HepG2 (cell line): ENCODE results near the gene CENPP. TPM values are rescaled to one million over a fixed set of nuclear protein-coding genes. Genes with fewer than 3 reads are reported as not detected.

Source experiments
- ATAC-seq: fragments of 200-7000 bp; cut with Tn5 transposase; 3 replicates; pipeline ENCODE4 v1.9.1; 2020; ENCODE audit warnings: mild to moderate bottlenecking, moderate library complexity
- BruUV-seq: library from RNA; stranded (reverse); fragments of 400-500 nt; replicated peaks from 2 replicates; lab custom pipeline; 2021; lab: Mats Ljungman, UMichigan
- CTCF ChIA-PET: fragments of 300-600 bp; formaldehyde crosslinking; extraction: SDS; loops from one replicate; lab custom pipeline; 2021; ENCODE audit warnings: low total read pairs, inconsistent platforms, low intra/inter-chr PET ratio; lab: Yijun Ruan, JAX
- POLR2A ChIA-PET: fragments of 350-600 bp; sonication (Branson Sonifier 250); formaldehyde crosslinking; loops from one replicate; lab custom pipeline; 2020; ENCODE audit warnings: antibody characterized with exemption, inconsistent platforms; lab: Yijun Ruan, JAX
- DNase-seq: peaks from one replicate; pipeline ENCODE4 v3.0.0-alpha.2; 2015; ENCODE audit warnings: low spot score
- FAIRE-seq: peaks from 3 replicates; lab custom pipeline; 2011; peaks lifted over from hg19 to GRCh38; lab: Jason Lieb, UNC
- H2AFZ ChIP-seq: one replicate; pipeline ENCODE4 v1.6.1; 2011; ENCODE audit warnings: low read length, inconsistent platforms
- H3K27ac ChIP-seq: fragments of 300-600 bp; 3 replicates; pipeline ENCODE4 v1.8.0; 2011; ENCODE audit warnings: mixed run types, mild to moderate bottlenecking, mixed read lengths, low read length, inconsistent platforms; ENCODE audit not compliant: insufficient read depth; ENCODE audit errors: extremely low read length
- H3K27me3 ChIP-seq, 2 experiments: fragments of 200-600 bp in 1 of 2; 2 replicates in 1 of 2; 3 replicates in 1 of 2; pipeline versions ENCODE4 v1.6.0 to v1.8.0; 2011; ENCODE audit warnings: low read length in 2 of 2, mild to moderate bottlenecking in 2 of 2, moderate library complexity in 2 of 2, inconsistent platforms in 1 of 2; ENCODE audit not compliant: insufficient read depth in 2 of 2, control insufficient read depth in 1 of 2
- H3K36me3 ChIP-seq, 2 experiments: fragments of 200-600 bp in 1 of 2; replicated peaks in 1 of 2; 2 replicates in 1 of 2; 3 replicates in 1 of 2; pipeline versions ENCODE4 v1.5.1 to v1.8.0; 2011; ENCODE audit warnings: low read length in 2 of 2, inconsistent platforms in 1 of 2; ENCODE audit not compliant: insufficient read depth in 2 of 2, control insufficient read depth in 1 of 2
- H3K4me1 ChIP-seq: 2 replicates; pipeline ENCODE4 v1.5.1; 2012; ENCODE audit warnings: low read length, inconsistent platforms; ENCODE audit not compliant: insufficient read depth
- H3K4me2 ChIP-seq: 2 replicates; pipeline ENCODE4 v1.6.0; 2011; ENCODE audit warnings: low read depth, low read length, inconsistent platforms
- H3K4me3 ChIP-seq, 3 experiments: fragments of 200-600 bp in 1 of 3; sonication (generic), shearing (Covaris generic) in 1 of 3; replicated peaks in 1 of 3; 2 replicates each; pipeline ENCODE4 v1.5.1; 2011 to 2016; ENCODE audit warnings: low read length in 3 of 3, inconsistent platforms in 2 of 3, low read depth in 2 of 3, mild to moderate bottlenecking in 2 of 3, control low read depth in 1 of 3, mixed read lengths in 1 of 3; ENCODE audit not compliant: insufficient read depth in 1 of 3
- H3K79me2 ChIP-seq: one replicate; pipeline ENCODE4 v1.6.1; 2011; ENCODE audit warnings: low read length, inconsistent platforms; ENCODE audit not compliant: insufficient read depth
- H3K9ac ChIP-seq: 2 replicates; pipeline ENCODE4 v1.6.0; 2011; ENCODE audit warnings: mild to moderate bottlenecking, low read depth, low read length, inconsistent platforms; ENCODE audit not compliant: insufficient read depth
- H3K9me3 ChIP-seq: 2 replicates; pipeline ENCODE4 v1.5.1; 2012; ENCODE audit warnings: mild to moderate bottlenecking, low read length
- H4K20me1 ChIP-seq: 2 replicates; pipeline ENCODE4 v1.6.0; 2011; ENCODE audit warnings: inconsistent platforms, mild to moderate bottlenecking, low read length, moderate library complexity; ENCODE audit not compliant: insufficient read depth
- DNMT1 ChIP-seq: sonication (generic); formaldehyde crosslinking; IDR thresholded peaks from 2 replicates; pipeline ENCODE4 v1.5.1; 2020; ENCODE audit warnings: mild to moderate bottlenecking, missing genetic modification reagents
- FOSL1 ChIP-seq: sonication (generic); formaldehyde crosslinking; IDR thresholded peaks from 2 replicates; pipeline ENCODE4 v1.9.0; 2021; ENCODE audit warnings: missing genetic modification reagents, borderline replicate concordance
- HMGXB4 ChIP-seq, 2 experiments: sonication (generic) in 1 of 2; formaldehyde crosslinking in 1 of 2; IDR thresholded peaks; 2 replicates each; pipeline versions ENCODE4 v1.4.0 to v1.6.1; 2018 to 2020; ENCODE audit warnings: missing genetic modification reagents in 2 of 2, borderline replicate concordance in 1 of 2, low read depth in 1 of 2, mild to moderate bottlenecking in 1 of 2, missing biosample characterization in 1 of 2
- IRX3 ChIP-seq: sonication (generic); formaldehyde crosslinking; IDR thresholded peaks from 2 replicates; pipeline ENCODE4 v1.8.1; 2023; ENCODE audit warnings: mild to moderate bottlenecking, low read depth, missing genetic modification reagents, borderline replicate concordance
- MYPOP ChIP-seq: sonication (generic); formaldehyde crosslinking; IDR thresholded peaks from 2 replicates; pipeline ENCODE4 v1.8.1; 2023; ENCODE audit warnings: mild to moderate bottlenecking, moderate library complexity, missing genetic modification reagents
- PPARG ChIP-seq: conservative IDR thresholded peaks from 2 replicates; pipeline ENCODE4 v1.6.1; 2016; ENCODE audit warnings: missing biosample characterization, missing genetic modification reagents
- RAD21 ChIP-seq: fragments of 450-650 bp; formaldehyde crosslinking; IDR thresholded peaks from 2 replicates; pipeline ENCODE4 v1.5.0; 2020; ENCODE audit warnings: mild to moderate bottlenecking
- RBAK ChIP-seq: sonication (generic); formaldehyde crosslinking; IDR thresholded peaks from 2 replicates; pipeline ENCODE4 v1.5.1; 2020; ENCODE audit warnings: mild to moderate bottlenecking, missing genetic modification reagents
- ZBTB7A ChIP-seq: sonication (generic); formaldehyde crosslinking; IDR thresholded peaks from 2 replicates; pipeline ENCODE4 v1.8.0; 2022; ENCODE audit warnings: mild to moderate bottlenecking, missing genetic modification reagents
- ZEB1 ChIP-seq: IDR thresholded peaks from 2 replicates; pipeline ENCODE4 v1.6.1; 2012; ENCODE audit warnings: mild to moderate bottlenecking, low read depth, inconsistent platforms; ENCODE audit not compliant: insufficient replicate concordance
- ZNF558 ChIP-seq: sonication (generic); formaldehyde crosslinking; IDR thresholded peaks from 2 replicates; pipeline ENCODE4 v1.9.0; 2022; ENCODE audit warnings: mild to moderate bottlenecking, missing genetic modification reagents, borderline replicate concordance
- WGBS: methylation state at CpG from one replicate; pipeline ENCODE4 v1.1.6; 2017; ENCODE audit warnings: low lambda C conversion rate; 5-methylcytosine and 5-hydroxymethylcytosine counted together
- in situ Hi-C: cut with HindIII; loops from 2 replicates; pipeline ENCODE4 v1.10.0; 2017; ENCODE audit warnings: low pct_unique_long_range_greater_than_20kb; ENCODE audit not compliant: extremely low pct_ligation_motif_present
- intact Hi-C: fragments of 100-400 bp; cut with micrococcal nuclease; formaldehyde crosslinking; loops from one replicate; pipeline ENCODE4 v1.10.0; 2022; ENCODE audit not compliant: unreplicated experiment
- polyA plus RNA-seq, 8 experiments: library from polyadenylated mRNA; depleted of rRNA in 3 of 8; stranded (reverse) in 7 of 8; unstranded in 1 of 8; fragments of >200 nt; fragmentation: Illumina TruSeq in 4 of 8; extraction: Trizol in 4 of 8; gene quantifications; 2 replicates each; pipeline versions ENCODE4 v1.2.1 to v1.2.3, GENCODE V29; 2011 to 2016; ENCODE audit warnings: low read depth in 4 of 8, missing spikeins in 1 of 8, mixed read lengths in 1 of 8; ENCODE audit not compliant: insufficient read depth in 1 of 8
- total RNA-seq, 5 experiments: library from RNA; depleted of rRNA; stranded (reverse); fragments of >200 nt; fragmentation: Illumina TruSeq; extraction: Trizol; gene quantifications; 2 replicates each; pipeline ENCODE4 v1.2.3, GENCODE V29; 2016; ENCODE audit warnings: low read depth in 1 of 5
- TF ChIP-seq, protein P1 (sequence below): sonication (generic); formaldehyde crosslinking; conservative IDR thresholded peaks from 2 replicates; pipeline ENCODE4 v1.4.0; 2020; ENCODE audit warnings: missing genetic modification reagents

The CENPP gene
- total and polyA plus RNA-seq, 2 of the 13 experiments (the other 11 are each of a cell fraction or from before 2014, with no cell fraction given) = 2.0 to 11.4 TPM

DNA sequence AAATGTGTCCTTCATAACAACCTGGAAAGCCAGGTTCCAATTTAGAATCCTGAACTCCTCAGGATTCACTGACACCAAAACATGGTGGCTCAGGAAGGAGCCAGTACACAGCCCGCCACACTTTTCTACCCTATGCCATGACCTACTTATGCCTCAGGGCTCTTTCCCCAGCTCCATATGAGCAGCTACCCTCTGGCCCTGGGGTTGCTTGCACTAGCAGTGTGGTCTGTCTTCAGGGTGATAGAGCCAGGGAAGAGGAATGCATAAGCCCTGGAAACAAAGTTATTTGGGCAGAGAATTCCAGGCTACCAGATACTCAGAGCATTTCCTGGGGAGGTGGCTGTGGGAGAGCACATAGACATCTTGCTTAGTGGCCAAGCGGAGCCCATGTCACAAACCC is 225.0 kb downstream of the CENPP start (continued):
- no peak for TF ChIP-seq HMGXB4 (CRISPR knock-in tag; IDR thresholded peaks at IDR 0.05; ENCODE audit: borderline replicate concordance in 1 of 2, low read depth in 1 of 2)
- TF ChIP-seq ZBTB7A = no peak
- no peak for TF ChIP-seq ZEB1
- no peak for TF ChIP-seq ZNF558 (CRISPR knock-in tag)

GRCh38 chr9:92558612-92559374 is 233.0 kb downstream of the CENPP start:
- Histone ChIP-seq H3K36me3 (no peaks in the 10 kb centered on the region), H3K9me3 (no peaks in the 10 kb centered on the region), H2AFZ (no peak overlapping the region), H3K79me2 (no peaks in the 10 kb centered on the region), H3K4me1 (no peaks in the 10 kb centered on the region), H3K4me2 (no peak overlapping the region), H4K20me1 (no peaks in the 10 kb centered on the region), H3K27me3 (no peaks in the 10 kb centered on the region), H3K9ac (no peak overlapping the region), H3K4me3 (no peak overlapping the region), H3K27ac (no peak overlapping the region)
- WGBS = 85% methylated on average over 15 of the region's 16 CpGs
- intact Hi-C loops (no loop called here), in situ Hi-C loops (no loop called here)
- ATAC-seq = no peak
- ChIA-PET POLR2A (no interaction called here), CTCF (no interaction called here)
- FAIRE-seq = no peak
- DNase-seq = no peak
- BruUV-seq = no TSS peak
- TF ChIP-seq MYPOP (no peak), RAD21 (no peak), FOSL1 (CRISPR knock-in tag) (no peak), DNMT1 (no peak), PPARG (no peak), IRX3 (CRISPR knock-in tag) (no peak), RBAK (CRISPR knock-in tag) (no peak)
- TF ChIP-seq, protein P1, sequence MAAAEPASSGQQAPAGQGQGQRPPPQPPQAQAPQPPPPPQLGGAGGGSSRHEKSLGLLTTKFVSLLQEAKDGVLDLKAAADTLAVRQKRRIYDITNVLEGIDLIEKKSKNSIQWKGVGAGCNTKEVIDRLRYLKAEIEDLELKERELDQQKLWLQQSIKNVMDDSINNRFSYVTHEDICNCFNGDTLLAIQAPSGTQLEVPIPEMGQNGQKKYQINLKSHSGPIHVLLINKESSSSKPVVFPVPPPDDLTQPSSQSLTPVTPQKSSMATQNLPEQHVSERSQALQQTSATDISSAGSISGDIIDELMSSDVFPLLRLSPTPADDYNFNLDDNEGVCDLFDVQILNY (CRISPR knock-in tag) = no peak
